Gastrocnemius medialis (tissue), 4 donors: ENCODE results near the gene RPS6KL1.

ENCODE experiments used
- CTCF ChIP-seq, 5 experiments: fragments of 450-650 bp in 3 of 5; fragments of 200-600 bp in 2 of 5; sonication (generic) in 2 of 5; IDR thresholded peaks in 4 of 5; conservative IDR thresholded peaks in 1 of 5; 1 replicate in 4 of 5; 2 replicates in 1 of 5; pipeline ENCODE4 v1.5.1; 2016 to 2019; ENCODE audit warnings: antibody characterized with exemption in 5 of 5, mild to moderate bottlenecking in 3 of 5, moderate library complexity in 3 of 5
- POLR2A ChIP-seq, 2 donors: fragments of 450-650 bp; IDR thresholded peaks; one replicate each; pipeline ENCODE4 v1.6.1; 2017; ENCODE audit warnings: antibody characterized with exemption in 2 of 2, mild to moderate bottlenecking in 2 of 2, moderate library complexity in 2 of 2

GRCh38 chr14:74940956-74941565 lies 18.0 kb upstream of the RPS6KL1 start:
- TF ChIP-seq CTCF (IDR thresholded peaks at IDR 0.05 in 4 of 5, conservative IDR thresholded peaks at IDR 0.05 in 1 of 5) (no peak), POLR2A (IDR thresholded peaks at IDR 0.05) (no peak)
